HepG2 (cell line): Measurements from ENCODE around the gene CRIP1. TPM values are rescaled to one million over a fixed set of nuclear protein-coding genes. Genes with fewer than 3 reads are reported as not detected.

Experiments used
- ATF7-NPFF ChIP-seq: sonication (generic); formaldehyde crosslinking; IDR thresholded peaks from 2 replicates; pipeline ENCODE4 v1.8.1; 2023; ENCODE audit warnings: mild to moderate bottlenecking, low read depth, missing genetic modification reagents, moderate library complexity
- CEBPB ChIP-seq: IDR thresholded peaks from 2 replicates; pipeline ENCODE4 v1.6.1; 2011; ENCODE audit warnings: low read depth, low read length, improper control_type of control experiment, borderline replicate concordance
- DPF2 ChIP-seq: sonication (generic); formaldehyde crosslinking; IDR thresholded peaks from 2 replicates; pipeline ENCODE4 v1.4.0; 2020; ENCODE audit warnings: mild to moderate bottlenecking, low read depth, missing genetic modification reagents, borderline replicate concordance
- ELF1 ChIP-seq: sonication (generic); formaldehyde crosslinking; IDR thresholded peaks from 2 replicates; pipeline ENCODE4 v1.4.0; 2020; ENCODE audit warnings: missing genetic modification reagents
- HDAC2 ChIP-seq: sonication (generic); formaldehyde crosslinking; IDR thresholded peaks from 2 replicates; pipeline ENCODE4 v1.4.0; 2020; ENCODE audit warnings: missing genetic modification reagents
- HMGXB4 ChIP-seq, 2 experiments: sonication (generic) in 1 of 2; formaldehyde crosslinking in 1 of 2; IDR thresholded peaks; 2 replicates each; pipeline versions ENCODE4 v1.4.0 to v1.6.1; 2018 to 2020; ENCODE audit warnings: missing genetic modification reagents in 2 of 2, borderline replicate concordance in 1 of 2, low read depth in 1 of 2, mild to moderate bottlenecking in 1 of 2, missing biosample characterization in 1 of 2
- HNF4A ChIP-seq: sonication (generic); formaldehyde crosslinking; IDR thresholded peaks from 2 replicates; pipeline ENCODE4 v1.4.0; 2020; ENCODE audit warnings: missing genetic modification reagents
- HNRNPH1 ChIP-seq: fragments of 200-400 bp; formaldehyde crosslinking; optimal IDR thresholded peaks from 2 replicates; pipeline ENCODE3; 2017; ENCODE audit warnings: mild to moderate bottlenecking, low read depth, low read length
- HNRNPL ChIP-seq: fragments of 200-400 bp; formaldehyde crosslinking; IDR thresholded peaks from 2 replicates; pipeline ENCODE4 v1.6.1; 2017; ENCODE audit warnings: mild to moderate bottlenecking, low read depth, low read length
- HNRNPLL ChIP-seq: fragments of 200-400 bp; formaldehyde crosslinking; IDR thresholded peaks from 2 replicates; pipeline ENCODE4 v1.6.1; 2017; ENCODE audit warnings: mild to moderate bottlenecking, low read depth, low read length; ENCODE audit not compliant: poor library complexity, severe bottlenecking
- JUN ChIP-seq: sonication (generic); formaldehyde crosslinking; IDR thresholded peaks from 2 replicates; pipeline ENCODE4 v1.4.0; 2020; ENCODE audit warnings: mild to moderate bottlenecking, missing genetic modification reagents
- KDM6A ChIP-seq: IDR thresholded peaks from 2 replicates; pipeline ENCODE4 v1.6.1; 2016; ENCODE audit warnings: low read depth
- MZF1 ChIP-seq: sonication (generic); formaldehyde crosslinking; IDR thresholded peaks from 2 replicates; pipeline ENCODE4 v1.8.1; 2023; ENCODE audit warnings: mild to moderate bottlenecking, missing genetic modification reagents, borderline replicate concordance
- PCBP2 ChIP-seq: fragments of 200-400 bp; formaldehyde crosslinking; optimal IDR thresholded peaks from 2 replicates; pipeline ENCODE3; 2018; ENCODE audit warnings: low read length, low read depth; ENCODE audit not compliant: poor library complexity, severe bottlenecking
- POLR2AphosphoS2 ChIP-seq: IDR thresholded peaks from 2 replicates; pipeline ENCODE4 v1.6.1; 2011; ENCODE audit warnings: low read depth, low read length, improper control_type of control experiment
- SP140L ChIP-seq: sonication (generic); formaldehyde crosslinking; IDR thresholded peaks from 2 replicates; pipeline ENCODE4 v1.4.0; 2020; ENCODE audit warnings: missing genetic modification reagents, borderline replicate concordance
- SUZ12 ChIP-seq: fragments of 150-350 bp; IDR thresholded peaks from 2 replicates; pipeline ENCODE4 v1.6.1; 2014; ENCODE audit warnings: low read depth, low read length
- TOPORS ChIP-seq: sonication (generic); formaldehyde crosslinking; IDR thresholded peaks from 2 replicates; pipeline ENCODE4 v1.8.0; 2023; ENCODE audit warnings: mild to moderate bottlenecking, missing genetic modification reagents
- ZBED4 ChIP-seq: sonication (generic); formaldehyde crosslinking; IDR thresholded peaks from 2 replicates; pipeline ENCODE4 v1.4.0; 2020; ENCODE audit warnings: missing genetic modification reagents, borderline replicate concordance
- ZC3H4 ChIP-seq: sonication (generic); formaldehyde crosslinking; IDR thresholded peaks from 2 replicates; pipeline ENCODE4 v1.4.0; 2020; ENCODE audit warnings: missing genetic modification reagents, borderline replicate concordance
- ZNF264 ChIP-seq: sonication (generic); formaldehyde crosslinking; IDR thresholded peaks from 2 replicates; pipeline ENCODE4 v1.4.0; 2020; ENCODE audit warnings: missing genetic modification reagents
- ZNF329 ChIP-seq: sonication (generic); formaldehyde crosslinking; IDR thresholded peaks from 2 replicates; pipeline ENCODE4 v1.9.0; 2021; ENCODE audit warnings: low read depth, mild to moderate bottlenecking, missing genetic modification reagents
- ZNF768 ChIP-seq: sonication (generic); formaldehyde crosslinking; IDR thresholded peaks from 2 replicates; pipeline ENCODE4 v1.4.0; 2020; ENCODE audit warnings: missing genetic modification reagents
- ZNF772 ChIP-seq: sonication (generic); formaldehyde crosslinking; IDR thresholded peaks from 2 replicates; pipeline ENCODE4 v1.5.0; 2020; ENCODE audit warnings: mild to moderate bottlenecking, missing genetic modification reagents
- polyA plus RNA-seq, 8 experiments: library from polyadenylated mRNA; depleted of rRNA in 3 of 8; stranded (reverse) in 7 of 8; unstranded in 1 of 8; fragments of >200 nt; fragmentation: Illumina TruSeq in 4 of 8; extraction: Trizol in 4 of 8; gene quantifications; 2 replicates each; pipeline versions ENCODE4 v1.2.1 to v1.2.3, GENCODE V29; 2011 to 2016; ENCODE audit warnings: low read depth in 4 of 8, missing spikeins in 1 of 8, mixed read lengths in 1 of 8; ENCODE audit not compliant: insufficient read depth in 1 of 8
- total RNA-seq, 5 experiments: library from RNA; depleted of rRNA; stranded (reverse); fragments of >200 nt; fragmentation: Illumina TruSeq; extraction: Trizol; gene quantifications; 2 replicates each; pipeline ENCODE4 v1.2.3, GENCODE V29; 2016; ENCODE audit warnings: low read depth in 1 of 5

The CRIP1 gene
- total and polyA plus RNA-seq, 2 of the 13 experiments (the other 11 are each of a cell fraction or from before 2014, with no cell fraction given), result 53.9 to 59.5 TPM

- TF ChIP-seq ZNF768 (CRISPR knock-in tag) (peak; percentile 24; the same call in 1 of the 2 replicates), KDM6A (CRISPR knock-in tag) (no peak), ZC3H4 (CRISPR knock-in tag) (no peak), SP140L (CRISPR knock-in tag) (no peak), PCBP2 (no peak), DPF2 (CRISPR knock-in tag) (peak; percentile 32; the same call in 1 of the 2 replicates), HNF4A (CRISPR knock-in tag) (peak; percentile 12), HNRNPLL (peak; percentile 34), ZNF329 (CRISPR knock-in tag) (no peak), TOPORS (CRISPR knock-in tag) (peak; percentile 84), ZNF772 (CRISPR knock-in tag) (peak; percentile 15; the same call in 1 of the 2 replicates), HDAC2 (CRISPR knock-in tag) (peak; percentile 38), ZNF264 (no peak), MZF1 (no peak), ELF1 (CRISPR knock-in tag) (no peak), POLR2AphosphoS2 (no peak), JUN (no peak), CEBPB (no peak), ATF7-NPFF (peak; percentile 58; the same call in 1 of the 2 replicates), ZBED4 (peak; percentile 58), HNRNPL (peak; percentile 88), SUZ12 (no peak), HNRNPH1 (no peak), HMGXB4 (CRISPR knock-in tag; IDR thresholded peaks at IDR 0.05; ENCODE audit: borderline replicate concordance in 1 of 2, low read depth in 1 of 2) (peak in 1 of 2 experiments; percentile 13; a peak in 1 of 4 replicates)
Observed at GRCh38 chr14:105476097-105476830, 10.4 kb upstream of the CRIP1 start (continued).
